KOPT-K1 (cell line): ENCODE results near the gene GNG11.

Experiments used
- H3K27ac ChIP-seq: fragments of 200-600 bp; sonication (generic); 2 replicates; pipeline ENCODE4 v1.5.1; 2016; ENCODE audit warnings: antibody characterized with exemption, mild to moderate bottlenecking, low read depth, low read length; ENCODE audit not compliant: poor library complexity, severe bottlenecking
- H3K36me3 ChIP-seq: fragments of 200-600 bp; sonication (generic); 2 replicates; pipeline ENCODE4 v1.5.1; 2017; ENCODE audit warnings: antibody characterized with exemption, mild to moderate bottlenecking, low read length, moderate library complexity; ENCODE audit not compliant: insufficient read depth
- H3K9me3 ChIP-seq: fragments of 200-600 bp; sonication (generic); 2 replicates; pipeline ENCODE4 v1.5.1; 2017; ENCODE audit warnings: antibody characterized with exemption, low read length, mild to moderate bottlenecking; ENCODE audit not compliant: insufficient read depth, poor library complexity, severe bottlenecking

The GNG11 gene

GRCh38 chr7:93921607-93922566, at the start of gene GNG11:
Gene GNG11 (plus strand): TSS chr7:93921735. CDS start chr7:93922138, 403 bp downstream.
- Histone ChIP-seq H3K9me3 (no peaks in the 10 kb centered on the region), H3K36me3 (no peaks in the 10 kb centered on the region), H3K27ac (no peak within 1 kb of the TSS)

- no peak overlapping the region for H3K27ac ChIP-seq
- no peaks in the 10 kb centered on the region for H3K36me3 ChIP-seq
- H3K9me3 ChIP-seq: no peaks in the 10 kb centered on the region
Measured at GRCh38 chr7:93873998-93874574, 47.4 kb upstream of the GNG11 start.

GRCh38 chr7:93877742-93878141, 43.8 kb upstream of the GNG11 start:
- Histone ChIP-seq H3K36me3 (no peaks in the 10 kb centered on the region), H3K9me3 (no peaks in the 10 kb centered on the region), H3K27ac (no peak overlapping the region)

- Histone ChIP-seq H3K27ac (no peak overlapping the region), H3K36me3 (no peaks in the 10 kb centered on the region), H3K9me3 (no peaks in the 10 kb centered on the region)
Measured at GRCh38 chr7:93879356-93879755, 42.2 kb upstream of the GNG11 start.

GRCh38 chr7:93882468-93882867, 39.1 kb upstream of the GNG11 start:
- Histone ChIP-seq H3K36me3 (no peaks in the 10 kb centered on the region), H3K27ac (no peak overlapping the region), H3K9me3 (no peaks in the 10 kb centered on the region)

GRCh38 chr7:93883078-93883916, 38.2 kb upstream of the GNG11 start:
- Histone ChIP-seq H3K36me3 (no peaks in the 10 kb centered on the region), H3K27ac (no peak overlapping the region), H3K9me3 (no peaks in the 10 kb centered on the region)

- Histone ChIP-seq H3K36me3 (no peaks in the 10 kb centered on the region), H3K9me3 (no peaks in the 10 kb centered on the region), H3K27ac (no peak overlapping the region)
Measured at GRCh38 chr7:93883917-93884345, 37.6 kb upstream of the GNG11 start.

- Histone ChIP-seq H3K36me3 (no peaks in the 10 kb centered on the region), H3K27ac (no peak overlapping the region), H3K9me3 (no peaks in the 10 kb centered on the region)
Measured at GRCh38 chr7:93884541-93884940, 37.0 kb upstream of the GNG11 start.

- H3K36me3 ChIP-seq: no peaks in the 10 kb centered on the region
- no peaks in the 10 kb centered on the region for H3K9me3 ChIP-seq
- no peak overlapping the region for H3K27ac ChIP-seq
Measured at GRCh38 chr7:93889261-93889660, 32.3 kb upstream of the GNG11 start.

GRCh38 chr7:93890041-93890463, 31.5 kb upstream of the GNG11 start:
- Histone ChIP-seq H3K27ac (no peak overlapping the region), H3K9me3 (no peaks in the 10 kb centered on the region), H3K36me3 (no peaks in the 10 kb centered on the region)

- Histone ChIP-seq H3K27ac (no peak within 1 kb of the TSS), H3K9me3 (no peaks in the 10 kb centered on the region), H3K36me3 (no peaks in the 10 kb centered on the region)
Measured at GRCh38 chr7:93890464-93891068, 31.0 kb upstream of the GNG11 start, which contains the start of gene TFPI2. Gene TFPI2 (minus strand): TSS chr7:93890753. CDS start chr7:93890678, 75 bp downstream.

- no peak overlapping the region for H3K27ac ChIP-seq
- H3K36me3 ChIP-seq: no peaks in the 10 kb centered on the region
- H3K9me3 ChIP-seq: no peaks in the 10 kb centered on the region
Measured at GRCh38 chr7:93894426-93894825, 27.1 kb upstream of the GNG11 start.

- Histone ChIP-seq H3K36me3 (no peaks in the 10 kb centered on the region), H3K27ac (no peak overlapping the region)
Measured at GRCh38 chr7:93894966-93895640, 26.4 kb upstream of the GNG11 start.

More at GRCh38 chr7:93894966-93895640, 26.4 kb upstream of the GNG11 start:
- no peaks in the 10 kb centered on the region for H3K9me3 ChIP-seq
